Measurements from ENCODE around the gene SDHAF4.
"Not testable (repeated sequence)": the region's sequence is repeated elsewhere in the genome, so short reads cannot be mapped to it uniquely, and the experiment has no call there.

Gene SDHAF4

DNA sequence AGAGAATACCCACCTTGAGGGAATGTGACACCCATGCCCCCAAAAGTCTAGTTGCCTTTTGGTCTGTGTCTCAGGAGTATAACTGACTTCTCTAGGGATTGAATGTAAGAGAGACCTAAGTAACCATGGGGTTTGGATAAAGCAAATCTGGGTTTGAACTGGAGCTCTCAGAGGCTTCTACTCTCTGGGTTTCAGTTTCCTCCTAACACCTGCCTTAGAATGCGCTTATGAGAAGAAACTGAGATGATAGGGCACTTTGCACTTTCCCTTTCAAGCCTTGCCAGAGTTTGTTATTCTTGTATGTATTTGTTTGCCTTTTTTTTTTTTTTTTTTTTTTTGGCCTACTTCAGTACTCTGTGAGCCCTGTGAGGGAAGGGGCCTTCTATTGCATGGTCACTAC lies 19.4 kb downstream of the SDHAF4 start:
- Histone ChIP-seq H3K27me3 (no peaks in the 10 kb centered on the region), H3K9ac (no peak overlapping the region), H3K27ac (no peak overlapping the region), H4K20me1 (no peaks in the 10 kb centered on the region), H3K4me1 (no peaks in the 10 kb centered on the region), H3K36me3 (peaks cover 92% of the 10 kb centered on the region), H3K4me2 (no peak overlapping the region), H3K9me3 (no peaks in the 10 kb centered on the region), H3K4me3 (no peak overlapping the region)
- no peak for TF ChIP-seq Cebpa-rat (IDR thresholded peaks at IDR 0.05)

DNA sequence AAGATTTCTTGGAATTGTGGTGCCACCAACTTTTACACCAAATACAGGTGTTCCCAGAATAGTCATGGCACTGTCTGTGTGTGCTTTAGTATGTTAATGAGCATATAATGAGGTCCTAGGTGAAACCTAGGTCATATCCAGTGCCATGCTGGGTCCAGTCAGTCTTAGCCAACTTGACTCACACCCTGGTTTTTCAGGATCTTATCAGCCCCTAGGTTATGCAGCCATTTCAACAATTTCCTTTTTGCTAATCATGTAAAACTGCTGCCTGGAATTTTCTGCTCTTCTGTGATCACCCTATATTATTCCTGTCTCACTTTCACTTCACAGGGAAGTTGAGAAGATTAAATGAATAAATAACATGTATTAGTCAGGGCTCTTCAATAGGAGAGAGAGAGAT lies 23.7 kb downstream of the SDHAF4 start:
- no peak overlapping the region for H3K4me3 ChIP-seq
- TF ChIP-seq Cebpa-rat (IDR thresholded peaks at IDR 0.05): no peak
- H3K36me3 ChIP-seq: peaks cover 54% of the 10 kb centered on the region
- no peaks in the 10 kb centered on the region for H3K27me3 ChIP-seq
- no peak overlapping the region for H3K4me2 ChIP-seq
- H3K27ac ChIP-seq: no peak overlapping the region
- H3K9me3 ChIP-seq: no peaks in the 10 kb centered on the region
- no peaks in the 10 kb centered on the region for H4K20me1 ChIP-seq
- no peak overlapping the region for H3K9ac ChIP-seq
- H3K4me1 ChIP-seq: no peaks in the 10 kb centered on the region

GRCh38 chr6:70592391-70593117 lies 25.8 kb downstream of the SDHAF4 start:
- Histone ChIP-seq H3K4me1 (no peaks in the 10 kb centered on the region), H3K27me3 (no peaks in the 10 kb centered on the region)

GRCh38 chr6:70593118-70593486 lies 26.4 kb downstream of the SDHAF4 start:
- H3K9ac ChIP-seq: no peak overlapping the region
- H3K9me3 ChIP-seq: no peaks in the 10 kb centered on the region
- H3K36me3 ChIP-seq: peaks cover 30% of the 10 kb centered on the region
- no peak overlapping the region for H3K4me2 ChIP-seq
- no peaks in the 10 kb centered on the region for H4K20me1 ChIP-seq
- H3K27ac ChIP-seq: no peak overlapping the region
- H3K4me1 ChIP-seq: no peaks in the 10 kb centered on the region
- H3K27me3 ChIP-seq: no peaks in the 10 kb centered on the region
- H3K4me3 ChIP-seq: no peak overlapping the region
- no peak for TF ChIP-seq Cebpa-rat (IDR thresholded peaks at IDR 0.05)

More at GRCh38 chr6:70592391-70593117, 25.8 kb downstream of the SDHAF4 start:
- no peak overlapping the region for H3K4me2 ChIP-seq
- no peak overlapping the region for H3K9ac ChIP-seq
- H3K9me3 ChIP-seq: no peaks in the 10 kb centered on the region
- no peak overlapping the region for H3K27ac ChIP-seq
- H4K20me1 ChIP-seq: no peaks in the 10 kb centered on the region
- no peak for TF ChIP-seq Cebpa-rat (IDR thresholded peaks at IDR 0.05)
- peaks cover 36% of the 10 kb centered on the region for H3K36me3 ChIP-seq
- no peak overlapping the region for H3K4me3 ChIP-seq

DNA sequence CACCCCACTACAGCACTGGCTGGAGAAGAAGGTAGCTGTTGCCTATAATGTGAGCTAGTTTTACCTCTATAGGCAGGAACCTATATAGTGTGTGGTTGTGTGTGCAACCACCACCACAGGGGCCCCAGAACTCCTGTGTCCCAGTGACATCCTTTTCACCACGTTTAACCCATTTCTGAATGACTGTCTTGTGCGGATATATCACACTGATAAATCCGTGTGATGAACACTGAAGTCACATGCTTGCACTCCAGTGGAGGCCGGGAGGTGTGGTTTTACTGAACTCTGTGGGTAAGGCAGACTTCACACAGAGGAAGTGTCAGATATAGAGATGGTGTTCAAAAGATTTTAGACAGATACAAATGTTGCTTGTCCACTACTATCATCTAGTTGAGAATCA lies 32.5 kb downstream of the SDHAF4 start:
- no peak overlapping the region for H3K27ac ChIP-seq
- no peak for TF ChIP-seq Cebpa-rat (IDR thresholded peaks at IDR 0.05)

GRCh38 chr6:70601014-70601413 lies 34.3 kb downstream of the SDHAF4 start:
- TF ChIP-seq Cebpa-rat (IDR thresholded peaks at IDR 0.05): no peak
- H3K4me2 ChIP-seq: no peak overlapping the region
- H3K9me3 ChIP-seq: peaks cover 20% of the 10 kb centered on the region
- H3K27me3 ChIP-seq: no peaks in the 10 kb centered on the region
- H3K9ac ChIP-seq: no peak overlapping the region
- no peak overlapping the region for H3K27ac ChIP-seq
- H3K36me3 ChIP-seq: no peaks in the 10 kb centered on the region
- no peak overlapping the region for H3K4me3 ChIP-seq
- no peaks in the 10 kb centered on the region for H4K20me1 ChIP-seq
- no peaks in the 10 kb centered on the region for H3K4me1 ChIP-seq

More for the DNA sequence above, 32.5 kb downstream of the SDHAF4 start:
- Histone ChIP-seq H3K4me1 (no peaks in the 10 kb centered on the region), H3K4me2 (no peak overlapping the region), H3K36me3 (no peaks in the 10 kb centered on the region), H3K27me3 (no peaks in the 10 kb centered on the region), H4K20me1 (no peaks in the 10 kb centered on the region), H3K9ac (no peak overlapping the region), H3K4me3 (no peak overlapping the region), H3K9me3 (peaks cover 8% of the 10 kb centered on the region)

DNA sequence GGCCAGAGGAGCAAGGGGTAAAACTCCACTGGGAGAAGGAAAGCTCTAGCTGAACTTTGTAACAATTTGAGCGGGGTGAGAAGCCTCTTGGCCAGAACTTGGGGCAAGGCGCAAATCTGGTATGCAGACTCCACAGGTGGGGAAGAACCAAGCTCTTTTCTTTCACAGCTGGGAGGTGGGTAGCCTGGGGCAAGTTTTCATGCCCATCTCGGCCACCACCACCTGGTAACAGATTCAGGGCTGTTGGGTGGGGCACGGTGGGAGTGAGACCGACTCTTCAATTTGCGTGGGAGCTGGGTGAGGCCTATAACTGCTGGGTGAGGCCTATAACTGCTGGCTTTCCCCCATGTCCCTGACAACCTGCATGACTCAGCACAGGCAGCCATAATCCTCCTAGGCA lies 37.5 kb downstream of the SDHAF4 start:
- no peaks in the 10 kb centered on the region for H4K20me1 ChIP-seq
- no peak for TF ChIP-seq Cebpa-rat (IDR thresholded peaks at IDR 0.05)

GRCh38 chr6:70607371-70607770 lies 40.6 kb downstream of the SDHAF4 start:
- H3K36me3 ChIP-seq, H3K27ac ChIP-seq, H4K20me1 ChIP-seq, H3K4me3 ChIP-seq, H3K27me3 ChIP-seq, H3K4me1 ChIP-seq, H3K9ac ChIP-seq, H3K4me2 ChIP-seq: not testable (repeated sequence)
- peaks cover 20% of the 10 kb centered on the region for H3K9me3 ChIP-seq

More for the DNA sequence above, 37.5 kb downstream of the SDHAF4 start:
- H3K9ac ChIP-seq: no peak overlapping the region
- no peak overlapping the region for H3K4me3 ChIP-seq
- H3K4me2 ChIP-seq: no peak overlapping the region
- H3K27me3 ChIP-seq: no peaks in the 10 kb centered on the region
- no peaks in the 10 kb centered on the region for H3K4me1 ChIP-seq
- peaks cover 20% of the 10 kb centered on the region for H3K9me3 ChIP-seq
- no peaks in the 10 kb centered on the region for H3K36me3 ChIP-seq
- no peak overlapping the region for H3K27ac ChIP-seq

DNA sequence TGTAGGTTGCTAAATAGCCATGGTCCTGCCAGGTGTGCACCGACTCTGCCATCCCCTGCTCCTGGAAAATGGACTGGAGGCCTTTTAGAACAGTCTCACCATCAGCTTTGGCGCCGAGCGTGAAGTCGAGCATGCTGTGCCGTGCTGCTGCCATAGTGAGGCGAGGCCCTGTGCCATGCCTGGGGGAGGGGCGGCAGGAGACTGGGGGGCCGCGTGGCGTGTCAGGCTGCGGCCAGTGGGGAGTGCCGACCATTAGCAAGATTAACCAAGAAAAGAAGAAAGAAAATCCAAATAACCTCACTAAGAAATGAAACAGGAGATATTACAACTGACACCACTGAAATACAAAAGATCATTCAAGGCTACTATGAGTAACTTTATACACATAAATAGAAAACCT lies 42.5 kb downstream of the SDHAF4 start:
- H3K27me3 ChIP-seq, H3K4me3 ChIP-seq, H3K27ac ChIP-seq, H4K20me1 ChIP-seq, H3K4me2 ChIP-seq, H3K9ac ChIP-seq, H3K36me3 ChIP-seq, H3K4me1 ChIP-seq: not testable (repeated sequence)
- peaks cover 12% of the 10 kb centered on the region for H3K9me3 ChIP-seq

DNA sequence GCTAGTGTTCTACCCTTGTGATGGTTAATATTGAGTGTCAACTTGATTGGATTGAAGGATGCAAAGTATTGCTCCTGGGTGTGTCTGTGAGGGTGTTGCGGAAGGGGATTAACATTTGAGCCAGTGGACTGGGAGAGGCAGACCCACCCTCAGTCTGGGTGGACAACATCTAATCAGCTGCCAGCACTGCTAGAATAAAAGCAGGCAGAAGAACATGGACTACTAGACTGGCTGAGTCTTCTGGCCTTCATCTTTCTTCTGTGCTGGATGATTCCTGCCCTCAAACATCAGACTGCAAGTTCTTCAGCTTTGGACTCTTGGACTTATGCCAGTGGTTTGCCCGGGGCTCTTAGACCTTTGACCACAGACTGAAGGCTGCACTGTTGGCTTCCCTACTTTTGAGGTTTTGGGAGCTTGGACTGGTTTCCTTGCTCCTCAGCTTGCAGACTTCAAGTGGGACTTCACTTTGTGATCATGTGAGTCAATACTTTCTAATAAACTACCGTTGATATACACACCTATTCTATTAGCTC lies 50.1 kb downstream of the SDHAF4 start:
- Histone ChIP-seq H4K20me1 (no peaks in the 10 kb centered on the region), H3K27me3 (no peaks in the 10 kb centered on the region), H3K9ac (no peak overlapping the region), H3K4me2 (no peak overlapping the region), H3K4me1 (no peaks in the 10 kb centered on the region), H3K36me3 (no peaks in the 10 kb centered on the region), H3K9me3 (no peaks in the 10 kb centered on the region), H3K4me3 (no peak overlapping the region), H3K27ac (no peak overlapping the region)
- no peak for TF ChIP-seq Cebpa-rat (IDR thresholded peaks at IDR 0.05)

- no peak overlapping the region for H3K27ac ChIP-seq
- no peaks in the 10 kb centered on the region for H3K9me3 ChIP-seq
- no peaks in the 10 kb centered on the region for H4K20me1 ChIP-seq
- no peak overlapping the region for H3K4me3 ChIP-seq
- no peaks in the 10 kb centered on the region for H3K36me3 ChIP-seq
- H3K27me3 ChIP-seq: no peaks in the 10 kb centered on the region
- TF ChIP-seq Cebpa-rat (IDR thresholded peaks at IDR 0.05): no peak
- H3K4me1 ChIP-seq: no peaks in the 10 kb centered on the region
- H3K4me2 ChIP-seq: no peak overlapping the region
- no peak overlapping the region for H3K9ac ChIP-seq
Measured at GRCh38 chr6:70620746-70621145, 54.0 kb downstream of the SDHAF4 start.

All from BLaER1 (cell line).